GM12878 (cell line): Measurements from ENCODE around the gene RAB11FIP2. TPM values are rescaled to one million over a fixed set of nuclear protein-coding genes. Genes with fewer than 3 reads are reported as not detected.

Source experiments
- ATAC-seq: fragments of 200-7000 bp; cut with Tn5 transposase; 3 replicates; pipeline ENCODE4 v1.9.1; 2020; ENCODE audit warnings: mild to moderate bottlenecking, moderate library complexity
- BruUV-seq: library from RNA; stranded (reverse); fragments of 400-500 nt; replicated peaks from 2 replicates; lab custom pipeline; 2021; lab: Mats Ljungman, UMichigan
- CTCF ChIA-PET: fragments of 300-600 bp; sonication (Branson Sonifier 250); formaldehyde crosslinking; extraction: SDS; loops from one replicate; lab custom pipeline; 2021; ENCODE audit warnings: inconsistent platforms; lab: Yijun Ruan, JAX
- POLR2A ChIA-PET: fragments of 350-600 bp; formaldehyde crosslinking; extraction: SDS; loops from one replicate; lab custom pipeline; 2021; ENCODE audit warnings: inconsistent platforms; lab: Charles Lee
- RAD21 ChIA-PET: fragments of 300-600 bp; sonication (Branson Sonifier 250); formaldehyde crosslinking; loops from one replicate; lab custom pipeline; 2023; ENCODE audit warnings: antibody characterized with exemption; ENCODE audit not compliant: unreplicated experiment; lab: Charles Lee
- SMC1A ChIA-PET: fragments of 300-600 bp; sonication (Branson Sonifier 250); formaldehyde crosslinking; loops from one replicate; lab custom pipeline; 2023; ENCODE audit not compliant: unreplicated experiment, uncharacterized antibody; lab: Charles Lee
- DNase-seq: peaks from one replicate; pipeline ENCODE4 v3.0.0-alpha.2; 2011; ENCODE audit warnings: low read depth, low spot score
- FAIRE-seq: peaks from 3 replicates; lab custom pipeline; 2011; peaks lifted over from hg19 to GRCh38; lab: Jason Lieb, UNC
- H2AFZ ChIP-seq: 2 replicates; pipeline ENCODE4 v1.6.0; 2011; ENCODE audit warnings: low read depth, low read length, control low read depth; ENCODE audit not compliant: control insufficient read depth
- H3K27ac ChIP-seq: 2 replicates; pipeline ENCODE4 v1.5.1; 2011; ENCODE audit warnings: control low read depth; ENCODE audit not compliant: control insufficient read depth, insufficient read depth
- H3K27me3 ChIP-seq, 2 experiments: replicated peaks in 1 of 2; 2 replicates each; pipeline versions ENCODE4 v1.6.0 to v1.6.1; 2011; ENCODE audit warnings: low read length in 1 of 2; ENCODE audit not compliant: control insufficient read depth in 2 of 2, insufficient read depth in 2 of 2
- H3K36me3 ChIP-seq, 2 experiments: 2 replicates each; pipeline ENCODE4 v1.5.1; 2011; ENCODE audit warnings: low read length in 1 of 2; ENCODE audit not compliant: control insufficient read depth in 2 of 2, insufficient read depth in 2 of 2
- H3K4me1 ChIP-seq: 2 replicates; pipeline ENCODE4 v1.6.1; 2011; ENCODE audit warnings: mild to moderate bottlenecking, low read length, moderate library complexity, mixed read lengths; ENCODE audit not compliant: control insufficient read depth, insufficient read depth
- H3K4me2 ChIP-seq: 2 replicates; pipeline ENCODE4 v1.6.0; 2011; ENCODE audit warnings: control low read depth; ENCODE audit not compliant: control insufficient read depth, insufficient read depth
- H3K4me3 ChIP-seq: fragments of 200-600 bp; sonication (generic); 2 replicates; pipeline ENCODE4 v1.5.1; 2016
- H3K79me2 ChIP-seq: 2 replicates; pipeline ENCODE4 v1.6.0; 2011; ENCODE audit warnings: low read length; ENCODE audit not compliant: control insufficient read depth, insufficient read depth
- H3K9ac ChIP-seq: 2 replicates; pipeline ENCODE4 v1.8.0; 2011; ENCODE audit warnings: low read length, control low read depth, mixed read lengths; ENCODE audit not compliant: control insufficient read depth, insufficient read depth
- H3K9me3 ChIP-seq: replicated peaks from 3 replicates; pipeline ENCODE4 v1.5.1; 2011; ENCODE audit warnings: mild to moderate bottlenecking, low read length; ENCODE audit not compliant: control insufficient read depth, insufficient read depth
- H4K20me1 ChIP-seq: 2 replicates; pipeline ENCODE4 v1.6.0; 2011; ENCODE audit not compliant: control insufficient read depth, insufficient read depth
- BMI1 ChIP-seq: fragments of 450-650 bp; IDR thresholded peaks from 2 replicates; pipeline ENCODE4 v1.6.1; 2016; ENCODE audit warnings: mild to moderate bottlenecking, moderate library complexity, borderline replicate concordance
- CBX5 ChIP-seq: sonication (generic); IDR thresholded peaks from 2 replicates; pipeline ENCODE4 v1.6.1; 2016; ENCODE audit warnings: low read depth, moderate library complexity, mild to moderate bottlenecking, inconsistent platforms
- MTA3 ChIP-seq: IDR thresholded peaks from 2 replicates; pipeline ENCODE4 v1.6.1; 2012; ENCODE audit warnings: low read length, inconsistent platforms, borderline replicate concordance
- POLR2A ChIP-seq: IDR thresholded peaks from 2 replicates; pipeline ENCODE4 v1.6.1; 2011; ENCODE audit warnings: low read depth, mild to moderate bottlenecking, low read length
- RB1 ChIP-seq: fragments of 450-650 bp; formaldehyde crosslinking; IDR thresholded peaks from 2 replicates; pipeline ENCODE4 v1.6.1; 2017; ENCODE audit warnings: mild to moderate bottlenecking, borderline replicate concordance
- RCOR1 ChIP-seq: conservative IDR thresholded peaks from 2 replicates; pipeline ENCODE4 v1.6.1; 2012; ENCODE audit warnings: low read depth, low read length, improper control_type of control experiment
- SIN3A ChIP-seq: IDR thresholded peaks from 2 replicates; pipeline ENCODE4 v1.6.1; 2012; ENCODE audit warnings: low read depth, low read length, improper control_type of control experiment
- TAF1 ChIP-seq: IDR thresholded peaks from 2 replicates; pipeline ENCODE4 v1.6.1; 2011; ENCODE audit warnings: mild to moderate bottlenecking, low read depth, low read length, borderline replicate concordance
- ZNF217 ChIP-seq: fragments of 450-650 bp; IDR thresholded peaks from 2 replicates; pipeline ENCODE4 v1.6.1; 2017; ENCODE audit warnings: antibody characterized with exemption, mild to moderate bottlenecking
- WGBS: methylation state at CpG from one replicate; pipeline ENCODE4 v1.1.6; 2016; ENCODE audit warnings: low lambda C conversion rate; ENCODE audit not compliant: insufficient replicate concordance, insufficient coverage; ENCODE audit errors: missing lambda C conversion rate; 5-methylcytosine and 5-hydroxymethylcytosine counted together
- in situ Hi-C: fragments of 300-500 bp; cut with MboI; formaldehyde crosslinking; loops from 9 replicates; pipeline ENCODE4 v1.14.3; 2018; ENCODE audit warnings: mixed read lengths
- intact Hi-C: fragments of 100-400 bp; cut with micrococcal nuclease; formaldehyde crosslinking; loops from one replicate; pipeline ENCODE4 v1.14.2; 2022; ENCODE audit not compliant: unreplicated experiment
- polyA plus RNA-seq, 11 experiments: library from polyadenylated mRNA; depleted of rRNA in 4 of 11; unstranded in 6 of 11; stranded (reverse) in 5 of 11; fragments of >200 nt; fragmentation: Nextera tagmentation in 4 of 11; fragmentation: Illumina TruSeq in 1 of 11; extraction: Ambion mirVana in 4 of 11; extraction: Trizol in 1 of 11; gene quantifications; 1 replicate in 1 of 11; 2 replicates in 10 of 11; pipeline versions ENCODE4 v1.2.1 to v1.2.3, GENCODE V29; 2011 to 2016; ENCODE audit warnings: inconsistent platforms in 2 of 11, missing spikeins in 2 of 11, low read depth in 1 of 11
- total RNA-seq, 4 experiments: library from RNA; depleted of rRNA in 3 of 4; stranded (reverse); fragments of >200 nt in 3 of 4; fragmentation: Illumina TruSeq in 1 of 4; extraction: Trizol in 1 of 4; gene quantifications; 2 replicates each; pipeline versions ENCODE4 v1.2.1 to v1.2.3, GENCODE V29; 2013 to 2021
- TF ChIP-seq, protein P1 (sequence below): fragments of 450-650 bp; IDR thresholded peaks from 2 replicates; pipeline ENCODE4 v1.6.1; 2017; ENCODE audit warnings: mild to moderate bottlenecking, moderate library complexity
- TF ChIP-seq, protein P2 (sequence below): IDR thresholded peaks from 2 replicates; pipeline ENCODE4 v1.6.1; 2011; ENCODE audit warnings: low read depth, low read length, improper control_type of control experiment, borderline replicate concordance
- TF ChIP-seq, protein P3 (sequence below): fragments of 450-650 bp; IDR thresholded peaks from 2 replicates; pipeline ENCODE4 v1.6.1; 2017; ENCODE audit warnings: mild to moderate bottlenecking

The RAB11FIP2 gene
- total and polyA plus RNA-seq, 10 of the 15 experiments (the other 5 are each of a cell fraction or from before 2014, with no cell fraction given) = 1.8 to 16.7 (median 4.3) TPM

DNA sequence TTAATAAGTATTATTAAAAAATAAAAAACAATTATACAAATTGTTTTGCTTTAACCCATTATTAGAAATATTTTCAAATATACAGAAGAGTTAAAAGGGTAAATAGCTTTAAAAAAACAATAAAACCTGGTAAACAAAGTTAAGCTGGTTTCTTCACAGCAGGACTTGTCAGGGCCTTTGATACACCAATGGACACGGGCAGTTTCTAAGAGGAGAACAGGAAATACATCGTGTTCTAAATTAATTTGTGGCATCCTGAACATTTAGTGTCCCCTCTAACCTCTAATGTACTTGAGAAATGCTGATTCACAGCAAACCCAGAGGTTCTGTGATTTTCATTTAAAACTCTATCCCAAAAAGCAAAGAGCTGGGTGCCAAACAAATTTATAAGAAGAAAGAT is 80.8 kb downstream of the RAB11FIP2 start:
- DNase-seq (no peak), ATAC-seq (no peak)
- CTCF ChIA-PET = no interaction called here
- H3K27me3 ChIP-seq = peaks cover 1 to 6% of the 10 kb centered on the region in 2 experiments; a peak in 3 of 4 replicates
- no peaks in the 10 kb centered on the region for H4K20me1 ChIP-seq
- 0% methylated on average over 2 of the region's 2 CpGs for WGBS
- intact Hi-C loops = no loop called here
- no peaks in the 10 kb centered on the region for H3K79me2 ChIP-seq
- H3K9ac ChIP-seq = no peak overlapping the region
- SMC1A ChIA-PET = no interaction called here
- no peak overlapping the region for H3K4me2 ChIP-seq
- POLR2A ChIA-PET = no interaction called here
- no peaks in the 10 kb centered on the region for H3K36me3 ChIP-seq
- H3K4me3 ChIP-seq = no peak overlapping the region
- TF ChIP-seq TAF1 (no peak), CBX5 (no peak), RCOR1 (no peak), POLR2A (no peak), BMI1 (no peak), MTA3 (no peak), ZNF217 (no peak), RB1 (no peak), SIN3A (no peak)
- TF ChIP-seq, protein P1, sequence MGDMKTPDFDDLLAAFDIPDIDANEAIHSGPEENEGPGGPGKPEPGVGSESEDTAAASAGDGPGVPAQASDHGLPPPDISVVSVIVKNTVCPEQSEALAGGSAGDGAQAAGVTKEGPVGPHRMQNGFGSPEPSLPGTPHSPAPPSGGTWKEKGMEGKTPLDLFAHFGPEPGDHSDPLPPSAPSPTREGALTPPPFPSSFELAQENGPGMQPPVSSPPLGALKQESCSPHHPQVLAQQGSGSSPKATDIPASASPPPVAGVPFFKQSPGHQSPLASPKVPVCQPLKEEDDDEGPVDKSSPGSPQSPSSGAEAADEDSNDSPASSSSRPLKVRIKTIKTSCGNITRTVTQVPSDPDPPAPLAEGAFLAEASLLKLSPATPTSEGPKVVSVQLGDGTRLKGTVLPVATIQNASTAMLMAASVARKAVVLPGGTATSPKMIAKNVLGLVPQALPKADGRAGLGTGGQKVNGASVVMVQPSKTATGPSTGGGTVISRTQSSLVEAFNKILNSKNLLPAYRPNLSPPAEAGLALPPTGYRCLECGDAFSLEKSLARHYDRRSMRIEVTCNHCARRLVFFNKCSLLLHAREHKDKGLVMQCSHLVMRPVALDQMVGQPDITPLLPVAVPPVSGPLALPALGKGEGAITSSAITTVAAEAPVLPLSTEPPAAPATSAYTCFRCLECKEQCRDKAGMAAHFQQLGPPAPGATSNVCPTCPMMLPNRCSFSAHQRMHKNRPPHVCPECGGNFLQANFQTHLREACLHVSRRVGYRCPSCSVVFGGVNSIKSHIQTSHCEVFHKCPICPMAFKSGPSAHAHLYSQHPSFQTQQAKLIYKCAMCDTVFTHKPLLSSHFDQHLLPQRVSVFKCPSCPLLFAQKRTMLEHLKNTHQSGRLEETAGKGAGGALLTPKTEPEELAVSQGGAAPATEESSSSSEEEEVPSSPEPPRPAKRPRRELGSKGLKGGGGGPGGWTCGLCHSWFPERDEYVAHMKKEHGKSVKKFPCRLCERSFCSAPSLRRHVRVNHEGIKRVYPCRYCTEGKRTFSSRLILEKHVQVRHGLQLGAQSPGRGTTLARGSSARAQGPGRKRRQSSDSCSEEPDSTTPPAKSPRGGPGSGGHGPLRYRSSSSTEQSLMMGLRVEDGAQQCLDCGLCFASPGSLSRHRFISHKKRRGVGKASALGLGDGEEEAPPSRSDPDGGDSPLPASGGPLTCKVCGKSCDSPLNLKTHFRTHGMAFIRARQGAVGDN = no peak
- TF ChIP-seq, protein P2, sequence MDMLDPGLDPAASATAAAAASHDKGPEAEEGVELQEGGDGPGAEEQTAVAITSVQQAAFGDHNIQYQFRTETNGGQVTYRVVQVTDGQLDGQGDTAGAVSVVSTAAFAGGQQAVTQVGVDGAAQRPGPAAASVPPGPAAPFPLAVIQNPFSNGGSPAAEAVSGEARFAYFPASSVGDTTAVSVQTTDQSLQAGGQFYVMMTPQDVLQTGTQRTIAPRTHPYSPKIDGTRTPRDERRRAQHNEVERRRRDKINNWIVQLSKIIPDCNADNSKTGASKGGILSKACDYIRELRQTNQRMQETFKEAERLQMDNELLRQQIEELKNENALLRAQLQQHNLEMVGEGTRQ = no peak
- TF ChIP-seq, protein P3, sequence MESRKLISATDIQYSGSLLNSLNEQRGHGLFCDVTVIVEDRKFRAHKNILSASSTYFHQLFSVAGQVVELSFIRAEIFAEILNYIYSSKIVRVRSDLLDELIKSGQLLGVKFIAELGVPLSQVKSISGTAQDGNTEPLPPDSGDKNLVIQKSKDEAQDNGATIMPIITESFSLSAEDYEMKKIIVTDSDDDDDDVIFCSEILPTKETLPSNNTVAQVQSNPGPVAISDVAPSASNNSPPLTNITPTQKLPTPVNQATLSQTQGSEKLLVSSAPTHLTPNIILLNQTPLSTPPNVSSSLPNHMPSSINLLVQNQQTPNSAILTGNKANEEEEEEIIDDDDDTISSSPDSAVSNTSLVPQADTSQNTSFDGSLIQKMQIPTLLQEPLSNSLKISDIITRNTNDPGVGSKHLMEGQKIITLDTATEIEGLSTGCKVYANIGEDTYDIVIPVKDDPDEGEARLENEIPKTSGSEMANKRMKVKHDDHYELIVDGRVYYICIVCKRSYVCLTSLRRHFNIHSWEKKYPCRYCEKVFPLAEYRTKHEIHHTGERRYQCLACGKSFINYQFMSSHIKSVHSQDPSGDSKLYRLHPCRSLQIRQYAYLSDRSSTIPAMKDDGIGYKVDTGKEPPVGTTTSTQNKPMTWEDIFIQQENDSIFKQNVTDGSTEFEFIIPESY = no peak
- TF ChIP-seq, all 136 proteins: peak for 0
- Histone ChIP-seq H3K27ac (no peak overlapping the region), H2AFZ (no peak overlapping the region), H3K9me3 (no peaks in the 10 kb centered on the region), H3K4me1 (no peaks in the 10 kb centered on the region)
- no TSS peak for BruUV-seq
- FAIRE-seq = no peak
- in situ Hi-C loops = no loop called here
- RAD21 ChIA-PET = no interaction called here
